Muscle layer of duodenum (tissue), 2 donors: ENCODE data around the gene PLXNA4.
A peak's percentile ranks its signal among the peaks of the same experiment; 100 is the strongest.

ENCODE experiments used
- H3K27ac ChIP-seq: one replicate; pipeline ENCODE4 v1.7.0; 2013; ENCODE audit warnings: mild to moderate bottlenecking, low read length
- H3K27me3 ChIP-seq: one replicate; pipeline ENCODE4 v1.7.0; 2013; ENCODE audit warnings: low read depth, mild to moderate bottlenecking, control low read depth, low read length
- H3K36me3 ChIP-seq, 2 donors: one replicate each; pipeline ENCODE4 v1.7.0; 2013; ENCODE audit warnings: low read length in 2 of 2, control low read depth in 1 of 2, mild to moderate bottlenecking in 1 of 2; ENCODE audit not compliant: insufficient read depth in 2 of 2, control insufficient read depth in 1 of 2
- H3K4me1 ChIP-seq, 2 donors: one replicate each; pipeline ENCODE4 v1.7.0; 2013; ENCODE audit warnings: low read length in 2 of 2, mild to moderate bottlenecking in 2 of 2, control low read depth in 1 of 2, moderate library complexity in 1 of 2; ENCODE audit not compliant: insufficient read depth in 2 of 2, control insufficient read depth in 1 of 2
- H3K4me3 ChIP-seq, 2 donors: one replicate each; pipeline ENCODE4 v1.7.0; 2013; ENCODE audit warnings: low read length in 2 of 2, low read depth in 1 of 2, mild to moderate bottlenecking in 1 of 2
- H3K9me3 ChIP-seq, 2 donors: one replicate each; pipeline ENCODE4 v1.7.0; 2013; ENCODE audit warnings: low read length in 2 of 2, control low read depth in 1 of 2, mild to moderate bottlenecking in 1 of 2; ENCODE audit not compliant: control insufficient read depth in 1 of 2
- donor health status: healthy.

PLXNA4 gene

DNA sequence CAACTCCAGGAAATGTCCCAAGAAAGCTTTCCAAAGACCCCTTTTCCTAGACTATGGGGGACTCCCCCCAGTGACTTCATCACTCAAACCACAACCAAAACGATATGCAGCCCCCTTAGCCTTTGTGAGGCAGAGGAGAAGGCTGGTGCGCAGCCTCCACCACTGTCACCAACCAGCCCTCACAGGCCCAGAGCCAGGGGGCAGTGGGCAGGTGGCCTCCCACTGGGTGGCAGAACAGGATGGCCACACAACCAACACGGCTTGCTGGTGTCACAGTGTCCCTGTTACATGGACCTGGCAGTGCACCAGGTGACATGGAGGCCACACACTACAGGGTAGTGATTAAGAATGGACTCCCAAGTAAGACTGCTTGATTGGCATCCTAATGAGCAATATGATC lies 172.0 kb downstream of the PLXNA4 start:
- Histone ChIP-seq H3K36me3 (no peaks in the 10 kb centered on the region), H3K27ac (peak overlapping the region; percentile 2), H3K27me3 (no peaks in the 10 kb centered on the region), H3K4me3 (no peak overlapping the region), H3K9me3 (no peaks in the 10 kb centered on the region), H3K4me1 (peaks cover 9 to 12% of the 10 kb centered on the region in 2 donors)

GRCh38 chr7:132403465-132404110 lies 172.7 kb downstream of the PLXNA4 start:
- no peak overlapping the region for H3K4me3 ChIP-seq
- no peaks in the 10 kb centered on the region for H3K36me3 ChIP-seq
- peaks cover 9 to 12% of the 10 kb centered on the region in 2 donors for H3K4me1 ChIP-seq
- H3K27me3 ChIP-seq, result no peaks in the 10 kb centered on the region
- H3K9me3 ChIP-seq, result no peaks in the 10 kb centered on the region
- peak overlapping the region; percentile 2 for H3K27ac ChIP-seq

DNA sequence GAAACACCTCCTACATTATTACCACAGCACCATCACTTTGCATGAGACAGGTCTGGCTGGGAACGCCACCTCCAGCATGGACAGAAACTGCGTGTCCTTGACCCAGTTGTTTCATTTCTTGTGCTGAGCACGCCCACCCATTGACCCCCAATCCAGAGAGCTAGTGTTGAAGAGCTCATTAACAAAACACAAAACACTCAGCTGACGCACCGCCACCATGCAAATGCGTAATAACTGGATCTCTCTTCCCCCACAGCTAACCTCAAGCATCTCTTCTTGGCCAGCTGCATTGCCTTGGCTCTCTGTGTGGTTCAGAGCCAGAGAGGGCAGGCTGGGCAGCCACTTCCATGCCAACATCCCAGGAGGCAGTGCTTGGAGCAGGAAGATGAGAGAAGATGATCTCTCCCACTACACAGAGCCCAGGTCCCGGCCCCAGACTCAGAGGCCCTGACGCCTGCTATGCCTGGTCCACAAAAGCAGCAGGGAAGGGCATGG lies 173.5 kb downstream of the PLXNA4 start:
- no peaks in the 10 kb centered on the region for H3K27me3 ChIP-seq
- peaks cover 9 to 12% of the 10 kb centered on the region in 2 donors for H3K4me1 ChIP-seq
- H3K9me3 ChIP-seq, result no peaks in the 10 kb centered on the region
- H3K4me3 ChIP-seq, result no peak overlapping the region
- peak overlapping the region; percentile 32 for H3K27ac ChIP-seq
- H3K36me3 ChIP-seq, result no peaks in the 10 kb centered on the region

DNA sequence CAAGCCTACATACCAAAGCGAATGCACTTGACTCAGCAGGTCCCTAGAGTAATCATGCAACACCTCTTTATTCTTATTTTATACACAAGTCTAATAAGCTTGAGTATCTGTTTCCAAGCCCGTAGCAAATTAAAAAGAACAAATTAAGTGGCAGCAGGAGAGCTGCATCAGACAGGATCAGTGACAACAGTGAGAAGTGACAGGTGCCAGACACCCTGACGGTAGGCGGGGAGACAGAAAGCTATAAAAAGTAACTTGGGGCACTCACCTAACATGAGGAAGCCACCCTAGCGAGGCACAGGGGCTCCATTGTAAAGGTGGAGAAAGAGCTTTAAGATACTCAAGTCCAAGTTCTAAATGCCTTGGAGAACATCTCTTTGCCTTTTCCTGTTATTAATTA lies 174.2 kb downstream of the PLXNA4 start:
- no peaks in the 10 kb centered on the region for H3K36me3 ChIP-seq
- H3K4me1 ChIP-seq, result peaks cover 9 to 12% of the 10 kb centered on the region in 2 donors
- no peaks in the 10 kb centered on the region for H3K27me3 ChIP-seq
- no peaks in the 10 kb centered on the region for H3K9me3 ChIP-seq
- H3K27ac ChIP-seq, result peak overlapping the region; percentile 32
- no peak overlapping the region for H3K4me3 ChIP-seq

DNA sequence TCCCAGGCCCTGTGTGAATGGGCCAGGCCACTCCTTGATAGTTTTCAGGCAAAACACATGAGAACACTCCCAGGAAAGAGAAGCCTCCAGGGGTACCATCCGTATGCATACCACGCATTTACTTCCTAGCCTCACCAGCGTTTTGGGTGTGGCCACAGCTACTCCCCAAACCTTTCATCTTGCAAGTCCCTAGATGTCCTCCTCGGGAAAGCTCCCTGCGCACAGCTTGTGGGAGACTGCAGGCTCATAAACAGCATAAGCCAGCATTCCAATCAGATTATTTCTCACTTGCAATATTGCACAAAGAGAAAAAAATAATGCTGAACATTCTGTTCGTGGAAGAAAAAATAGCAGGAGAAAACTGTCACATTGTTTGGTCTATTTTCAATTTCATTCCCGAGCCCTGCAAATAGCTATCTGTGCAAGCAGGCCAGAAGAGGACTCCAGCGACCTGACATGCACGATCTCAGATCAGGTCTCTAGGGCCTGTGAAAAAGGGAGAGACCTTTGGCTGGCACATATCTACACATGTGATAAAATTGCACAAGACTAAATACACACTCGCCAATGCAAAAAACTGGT lies 175.6 kb downstream of the PLXNA4 start:
- H3K27ac ChIP-seq, result peak overlapping the region; percentile 20
- H3K4me1 ChIP-seq, result peaks cover 9 to 12% of the 10 kb centered on the region in 2 donors
- H3K4me3 ChIP-seq, result no peak overlapping the region
- no peaks in the 10 kb centered on the region for H3K9me3 ChIP-seq
- no peaks in the 10 kb centered on the region for H3K27me3 ChIP-seq
- H3K36me3 ChIP-seq, result no peaks in the 10 kb centered on the region

DNA sequence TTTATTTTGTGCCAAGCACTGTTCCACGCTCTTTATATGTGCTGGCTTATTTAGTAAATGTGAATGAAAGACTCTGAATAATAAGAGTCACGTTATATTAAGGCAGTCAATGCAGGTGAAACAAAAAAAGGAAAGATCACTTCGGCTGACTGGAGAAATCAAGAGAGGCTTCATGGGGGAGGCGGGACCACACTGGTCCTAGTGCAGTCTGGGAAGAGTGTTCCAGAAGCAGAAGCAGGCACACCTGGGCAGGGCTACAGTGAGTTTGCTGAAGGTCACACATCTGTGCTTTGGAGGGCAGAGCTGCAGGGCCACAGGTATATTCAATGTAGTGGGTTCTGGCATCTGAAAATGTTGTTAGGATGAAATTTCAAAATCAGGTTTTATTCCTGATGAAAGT lies 176.9 kb downstream of the PLXNA4 start:
- Histone ChIP-seq H3K36me3 (no peaks in the 10 kb centered on the region), H3K27ac (no peak overlapping the region), H3K4me1 (peaks cover 10 to 13% of the 10 kb centered on the region in 2 donors), H3K4me3 (no peak overlapping the region), H3K9me3 (no peaks in the 10 kb centered on the region), H3K27me3 (no peaks in the 10 kb centered on the region)

DNA sequence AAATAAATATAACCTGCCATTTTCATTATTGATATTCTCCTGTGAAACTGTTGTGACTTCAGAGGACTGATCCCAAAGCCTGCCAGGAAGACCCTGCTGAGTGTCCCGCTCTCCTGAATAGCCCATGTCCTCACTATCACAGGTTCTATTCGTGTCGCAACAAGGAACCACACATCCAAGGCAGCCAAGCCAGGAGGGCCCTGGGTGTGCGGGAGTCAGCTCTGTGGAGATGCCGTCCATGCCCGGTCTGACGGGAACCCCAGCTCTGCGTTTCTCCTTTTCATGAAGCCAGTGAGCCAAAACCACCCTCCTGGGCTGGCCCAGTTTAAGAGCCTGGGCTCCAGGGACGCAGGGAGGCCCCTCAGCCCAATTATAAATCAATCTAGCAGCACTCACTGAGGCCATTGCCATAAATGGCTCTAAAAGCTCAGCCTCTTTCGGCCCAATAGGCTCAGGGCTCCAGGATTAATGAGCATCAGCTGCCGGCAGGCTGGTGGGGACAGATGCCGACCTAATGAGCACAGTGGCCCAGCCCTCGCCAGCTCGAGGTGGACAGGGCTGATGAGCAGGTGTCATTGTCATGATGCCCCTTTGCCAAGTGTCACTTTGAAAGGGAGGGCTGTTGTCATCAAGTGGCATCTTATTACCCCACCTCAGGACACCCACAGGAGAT lies 177.9 kb downstream of the PLXNA4 start:
- Histone ChIP-seq H3K4me3 (no peak overlapping the region), H3K4me1 (peaks cover 14 to 21% of the 10 kb centered on the region in 2 donors)

DNA sequence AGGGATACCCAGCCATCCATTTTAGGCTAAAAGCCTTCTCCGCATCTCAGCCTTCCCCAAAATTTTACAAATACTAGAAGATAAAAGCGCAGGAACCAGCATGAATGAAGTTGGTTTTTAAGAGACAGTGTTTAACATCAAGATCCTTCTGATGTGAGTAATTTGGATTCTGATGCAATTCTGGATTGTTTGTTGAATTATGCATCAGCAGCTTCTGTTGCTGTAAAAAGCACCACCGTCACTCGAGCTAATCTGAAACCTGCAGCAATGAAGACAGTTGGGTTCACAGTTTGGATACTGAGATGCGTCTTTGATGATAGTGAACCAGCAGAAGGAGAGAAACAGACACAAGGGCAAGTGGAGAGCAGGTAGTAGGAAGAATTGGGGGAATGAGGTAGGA lies 179.2 kb downstream of the PLXNA4 start:
- H3K9me3 ChIP-seq, result no peaks in the 10 kb centered on the region
- H3K27ac ChIP-seq, result no peak overlapping the region
- no peaks in the 10 kb centered on the region for H3K36me3 ChIP-seq
- H3K4me1 ChIP-seq, result peaks cover 12 to 14% of the 10 kb centered on the region in 2 donors
- H3K4me3 ChIP-seq, result no peak overlapping the region
- H3K27me3 ChIP-seq, result no peaks in the 10 kb centered on the region

More for the DNA sequence above, 177.9 kb downstream of the PLXNA4 start:
- no peaks in the 10 kb centered on the region for H3K27me3 ChIP-seq
- H3K27ac ChIP-seq, result peak overlapping the region; percentile 40
- H3K9me3 ChIP-seq, result no peaks in the 10 kb centered on the region
- no peaks in the 10 kb centered on the region for H3K36me3 ChIP-seq

DNA sequence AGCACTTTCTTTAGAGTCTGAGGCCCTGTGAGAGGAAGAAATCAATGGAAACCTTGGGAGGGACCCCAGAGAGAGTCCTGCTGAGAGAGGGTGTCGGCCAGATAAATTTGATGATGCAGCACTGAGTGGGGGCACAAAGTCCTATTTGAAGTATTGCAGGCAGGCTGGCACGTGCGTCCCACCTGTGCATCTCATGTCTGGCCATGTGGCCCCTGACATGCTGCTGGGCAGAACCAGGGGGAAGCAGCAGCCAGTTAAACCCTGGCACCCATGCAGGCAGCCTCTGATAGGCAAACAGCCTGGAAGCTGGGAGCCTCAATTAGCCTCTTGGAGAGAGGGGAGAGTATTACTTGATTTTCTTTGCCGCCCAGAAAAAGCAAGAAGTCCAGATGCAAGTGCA lies 180.9 kb downstream of the PLXNA4 start:
- H3K27ac ChIP-seq, result no peak overlapping the region
- H3K4me1 ChIP-seq, result peaks cover 7 to 12% of the 10 kb centered on the region in 2 donors
- no peak overlapping the region for H3K4me3 ChIP-seq
- H3K36me3 ChIP-seq, result no peaks in the 10 kb centered on the region
- no peaks in the 10 kb centered on the region for H3K27me3 ChIP-seq
- H3K9me3 ChIP-seq, result no peaks in the 10 kb centered on the region

GRCh38 chr7:132394283-132395198 lies 181.7 kb downstream of the PLXNA4 start:
- Histone ChIP-seq H3K9me3 (no peaks in the 10 kb centered on the region), H3K4me1 (peaks cover 5 to 12% of the 10 kb centered on the region in 2 donors), H3K36me3 (no peaks in the 10 kb centered on the region), H3K27me3 (no peaks in the 10 kb centered on the region), H3K4me3 (peak overlapping the region in 1 of 2 donors; percentile 27), H3K27ac (peak overlapping the region; percentile 68)
